H1 (cell line): Measurements from ENCODE around the gene PIGBOS1. TPM values are rescaled to one million over a fixed set of nuclear protein-coding genes. Genes with fewer than 3 reads are reported as not detected.

Source experiments
- CTBP2 ChIP-seq: IDR thresholded peaks from 2 replicates; pipeline ENCODE4 v1.7.0; 2011; ENCODE audit warnings: borderline replicate concordance, mild to moderate bottlenecking, moderate library complexity, mixed read lengths, low read length; ENCODE audit not compliant: insufficient read depth, insufficient read length
- GABPA ChIP-seq: IDR thresholded peaks from 2 replicates; pipeline ENCODE4 v1.6.1; 2011; ENCODE audit warnings: mild to moderate bottlenecking, low read length, moderate library complexity, borderline replicate concordance; ENCODE audit not compliant: insufficient read depth
- MAFK ChIP-seq: IDR thresholded peaks from 2 replicates; pipeline ENCODE4 v1.6.1; 2012; ENCODE audit warnings: low read depth, mild to moderate bottlenecking, improper control_type of control experiment, low read length
- POLR2AphosphoS5 ChIP-seq: IDR thresholded peaks from 2 replicates; pipeline ENCODE4 v1.6.1; 2011; ENCODE audit warnings: low read depth, low read length
- RAD21 ChIP-seq, 2 experiments: IDR thresholded peaks in 1 of 2; conservative IDR thresholded peaks in 1 of 2; 2 replicates each; pipeline ENCODE4 v1.6.1; 2011; ENCODE audit warnings: low read depth in 2 of 2, low read length in 2 of 2, improper control_type of control experiment in 1 of 2, inconsistent platforms in 1 of 2, mild to moderate bottlenecking in 1 of 2, moderate library complexity in 1 of 2
- RXRA ChIP-seq: IDR thresholded peaks from 2 replicates; pipeline ENCODE4 v1.6.1; 2011; ENCODE audit warnings: low read depth, mild to moderate bottlenecking, low read length, moderate library complexity; ENCODE audit not compliant: insufficient read depth
- TBP ChIP-seq: IDR thresholded peaks from 2 replicates; pipeline ENCODE4 v1.6.1; 2011; ENCODE audit warnings: low read depth, low read length, improper control_type of control experiment
- YY1 ChIP-seq: IDR thresholded peaks from 2 replicates; pipeline ENCODE4 v1.6.1; 2011; ENCODE audit warnings: low read depth, mild to moderate bottlenecking, low read length
- polyA plus RNA-seq, 7 experiments: library from polyadenylated mRNA; depleted of rRNA in 3 of 7; stranded (reverse) in 5 of 7; unstranded in 2 of 7; fragments of >200 nt in 5 of 7; fragments of 200-250 nt in 2 of 7; gene quantifications; 1 replicate in 5 of 7; 2 replicates in 1 of 7; 4 replicates in 1 of 7; pipeline versions ENCODE4 v1.2.1 to v1.2.3, GENCODE V29; 2011 to 2013; ENCODE audit warnings: missing spikeins in 2 of 7, mixed read lengths in 2 of 7
- total RNA-seq: library from RNA; stranded (reverse); fragmentation: NEBNext Ultra II Directional; extraction: Animal tissue kit (Norgen Biotek cat#: 25700); gene quantifications from 2 replicates; pipeline ENCODE4 v1.2.1, GENCODE V29; 2021
- TF ChIP-seq, protein P1 (sequence below): fragments of 300-600 bp; sonication (generic); IDR thresholded peaks from 2 replicates; pipeline ENCODE4 v1.7.1; 2012; ENCODE audit warnings: low read length, moderate library complexity, mild to moderate bottlenecking, inconsistent platforms; ENCODE audit not compliant: insufficient replicate concordance

PIGBOS1 gene
- total and polyA plus RNA-seq, 2 of the 8 experiments (the other 6 are each of a cell fraction or from before 2014, with no cell fraction given), result 7.8 to 16.7 TPM

DNA sequence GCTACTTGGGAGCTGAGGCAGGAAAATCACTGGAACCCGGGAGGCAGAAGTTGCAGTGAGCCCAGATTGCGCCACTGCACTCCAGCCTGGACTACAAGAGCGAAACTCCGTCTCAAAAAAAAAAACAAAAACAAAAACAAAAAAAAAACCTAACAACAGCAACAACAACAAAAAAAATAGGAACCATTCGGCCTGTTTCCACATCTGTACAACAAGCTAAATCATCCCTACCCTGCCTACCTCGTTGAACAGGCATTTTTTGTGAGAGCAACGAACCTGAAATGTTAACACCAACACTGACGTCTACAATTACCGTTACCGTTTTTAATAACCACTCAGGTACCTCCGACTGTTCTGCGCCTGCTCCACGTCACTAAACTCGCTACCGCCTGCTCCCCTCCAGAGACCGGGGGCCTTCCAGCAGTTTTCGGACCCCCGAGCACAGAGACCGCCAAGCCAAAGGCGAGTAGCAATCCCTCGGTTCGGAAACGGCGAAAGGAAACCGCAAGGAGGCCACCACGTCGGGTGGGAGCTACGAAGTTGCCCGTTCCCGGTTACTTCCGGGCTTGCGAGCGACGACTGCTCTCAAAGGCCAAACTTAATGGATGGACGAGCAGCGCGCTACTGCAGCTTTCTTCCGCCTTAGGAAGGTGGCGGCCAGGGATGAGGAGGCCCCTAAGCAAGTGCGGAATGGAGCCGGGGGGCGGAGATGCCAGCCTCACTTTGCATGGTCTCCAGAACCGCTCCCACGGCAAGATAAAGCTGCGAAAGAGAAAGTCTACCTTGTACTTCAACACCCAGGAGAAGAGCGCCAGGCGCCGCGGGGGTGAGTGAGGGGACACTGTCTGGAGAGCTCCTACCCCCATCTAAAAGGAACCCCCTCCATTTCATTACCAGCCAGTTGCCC is at the start of gene PIGBOS1, which contains the start of gene PIGB (continued):
- TF ChIP-seq POLR2AphosphoS5, result peak; percentile 81
- TF ChIP-seq RAD21 (IDR thresholded peaks at IDR 0.05 in 1 of 2, conservative IDR thresholded peaks at IDR 0.05 in 1 of 2; ENCODE audit: low read depth in 2 of 2, low read length in 2 of 2), result peak in 1 of 2 experiments; percentile 19; a peak in 1 of 4 replicates
- TF ChIP-seq, protein P1, sequence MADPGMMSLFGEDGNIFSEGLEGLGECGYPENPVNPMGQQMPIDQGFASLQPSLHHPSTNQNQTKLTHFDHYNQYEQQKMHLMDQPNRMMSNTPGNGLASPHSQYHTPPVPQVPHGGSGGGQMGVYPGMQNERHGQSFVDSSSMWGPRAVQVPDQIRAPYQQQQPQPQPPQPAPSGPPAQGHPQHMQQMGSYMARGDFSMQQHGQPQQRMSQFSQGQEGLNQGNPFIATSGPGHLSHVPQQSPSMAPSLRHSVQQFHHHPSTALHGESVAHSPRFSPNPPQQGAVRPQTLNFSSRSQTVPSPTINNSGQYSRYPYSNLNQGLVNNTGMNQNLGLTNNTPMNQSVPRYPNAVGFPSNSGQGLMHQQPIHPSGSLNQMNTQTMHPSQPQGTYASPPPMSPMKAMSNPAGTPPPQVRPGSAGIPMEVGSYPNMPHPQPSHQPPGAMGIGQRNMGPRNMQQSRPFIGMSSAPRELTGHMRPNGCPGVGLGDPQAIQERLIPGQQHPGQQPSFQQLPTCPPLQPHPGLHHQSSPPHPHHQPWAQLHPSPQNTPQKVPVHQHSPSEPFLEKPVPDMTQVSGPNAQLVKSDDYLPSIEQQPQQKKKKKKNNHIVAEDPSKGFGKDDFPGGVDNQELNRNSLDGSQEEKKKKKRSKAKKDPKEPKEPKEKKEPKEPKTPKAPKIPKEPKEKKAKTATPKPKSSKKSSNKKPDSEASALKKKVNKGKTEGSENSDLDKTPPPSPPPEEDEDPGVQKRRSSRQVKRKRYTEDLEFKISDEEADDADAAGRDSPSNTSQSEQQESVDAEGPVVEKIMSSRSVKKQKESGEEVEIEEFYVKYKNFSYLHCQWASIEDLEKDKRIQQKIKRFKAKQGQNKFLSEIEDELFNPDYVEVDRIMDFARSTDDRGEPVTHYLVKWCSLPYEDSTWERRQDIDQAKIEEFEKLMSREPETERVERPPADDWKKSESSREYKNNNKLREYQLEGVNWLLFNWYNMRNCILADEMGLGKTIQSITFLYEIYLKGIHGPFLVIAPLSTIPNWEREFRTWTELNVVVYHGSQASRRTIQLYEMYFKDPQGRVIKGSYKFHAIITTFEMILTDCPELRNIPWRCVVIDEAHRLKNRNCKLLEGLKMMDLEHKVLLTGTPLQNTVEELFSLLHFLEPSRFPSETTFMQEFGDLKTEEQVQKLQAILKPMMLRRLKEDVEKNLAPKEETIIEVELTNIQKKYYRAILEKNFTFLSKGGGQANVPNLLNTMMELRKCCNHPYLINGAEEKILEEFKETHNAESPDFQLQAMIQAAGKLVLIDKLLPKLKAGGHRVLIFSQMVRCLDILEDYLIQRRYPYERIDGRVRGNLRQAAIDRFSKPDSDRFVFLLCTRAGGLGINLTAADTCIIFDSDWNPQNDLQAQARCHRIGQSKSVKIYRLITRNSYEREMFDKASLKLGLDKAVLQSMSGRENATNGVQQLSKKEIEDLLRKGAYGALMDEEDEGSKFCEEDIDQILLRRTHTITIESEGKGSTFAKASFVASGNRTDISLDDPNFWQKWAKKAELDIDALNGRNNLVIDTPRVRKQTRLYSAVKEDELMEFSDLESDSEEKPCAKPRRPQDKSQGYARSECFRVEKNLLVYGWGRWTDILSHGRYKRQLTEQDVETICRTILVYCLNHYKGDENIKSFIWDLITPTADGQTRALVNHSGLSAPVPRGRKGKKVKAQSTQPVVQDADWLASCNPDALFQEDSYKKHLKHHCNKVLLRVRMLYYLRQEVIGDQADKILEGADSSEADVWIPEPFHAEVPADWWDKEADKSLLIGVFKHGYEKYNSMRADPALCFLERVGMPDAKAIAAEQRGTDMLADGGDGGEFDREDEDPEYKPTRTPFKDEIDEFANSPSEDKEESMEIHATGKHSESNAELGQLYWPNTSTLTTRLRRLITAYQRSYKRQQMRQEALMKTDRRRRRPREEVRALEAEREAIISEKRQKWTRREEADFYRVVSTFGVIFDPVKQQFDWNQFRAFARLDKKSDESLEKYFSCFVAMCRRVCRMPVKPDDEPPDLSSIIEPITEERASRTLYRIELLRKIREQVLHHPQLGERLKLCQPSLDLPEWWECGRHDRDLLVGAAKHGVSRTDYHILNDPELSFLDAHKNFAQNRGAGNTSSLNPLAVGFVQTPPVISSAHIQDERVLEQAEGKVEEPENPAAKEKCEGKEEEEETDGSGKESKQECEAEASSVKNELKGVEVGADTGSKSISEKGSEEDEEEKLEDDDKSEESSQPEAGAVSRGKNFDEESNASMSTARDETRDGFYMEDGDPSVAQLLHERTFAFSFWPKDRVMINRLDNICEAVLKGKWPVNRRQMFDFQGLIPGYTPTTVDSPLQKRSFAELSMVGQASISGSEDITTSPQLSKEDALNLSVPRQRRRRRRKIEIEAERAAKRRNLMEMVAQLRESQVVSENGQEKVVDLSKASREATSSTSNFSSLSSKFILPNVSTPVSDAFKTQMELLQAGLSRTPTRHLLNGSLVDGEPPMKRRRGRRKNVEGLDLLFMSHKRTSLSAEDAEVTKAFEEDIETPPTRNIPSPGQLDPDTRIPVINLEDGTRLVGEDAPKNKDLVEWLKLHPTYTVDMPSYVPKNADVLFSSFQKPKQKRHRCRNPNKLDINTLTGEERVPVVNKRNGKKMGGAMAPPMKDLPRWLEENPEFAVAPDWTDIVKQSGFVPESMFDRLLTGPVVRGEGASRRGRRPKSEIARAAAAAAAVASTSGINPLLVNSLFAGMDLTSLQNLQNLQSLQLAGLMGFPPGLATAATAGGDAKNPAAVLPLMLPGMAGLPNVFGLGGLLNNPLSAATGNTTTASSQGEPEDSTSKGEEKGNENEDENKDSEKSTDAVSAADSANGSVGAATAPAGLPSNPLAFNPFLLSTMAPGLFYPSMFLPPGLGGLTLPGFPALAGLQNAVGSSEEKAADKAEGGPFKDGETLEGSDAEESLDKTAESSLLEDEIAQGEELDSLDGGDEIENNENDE, result no peak
- no peak for TF ChIP-seq MAFK
- no peak for TF ChIP-seq CTBP2
- peak; percentile 69 for TF ChIP-seq TBP
- peak; percentile 67; the same call in 1 of the 2 replicates for TF ChIP-seq YY1
- peak; percentile 27; the same call in 1 of the 2 replicates for TF ChIP-seq GABPA
- TF ChIP-seq RXRA, result no peak
